GM13977 (cell line): ENCODE results near the gene RAB3A.
"Not testable (repeated sequence)": the region's sequence is repeated elsewhere in the genome, so short reads cannot be mapped to it uniquely, and the experiment has no call there.

ENCODE experiments used
- DNase-seq: peaks from one replicate; pipeline ENCODE4 v3.0.0; 2012; ENCODE audit warnings: low spot score
- in situ Hi-C: fragments of 300-500 bp; cut with MboI; formaldehyde crosslinking; loops from one replicate; pipeline ENCODE4 v1.12.0; 2022; ENCODE audit warnings: low sequenced_read_pairs, low pct_unique_long_range_greater_than_20kb, mixed read lengths, inconsistent platforms; ENCODE audit not compliant: unreplicated experiment
- TF ChIP-seq, protein P1 (sequence below): IDR thresholded peaks from 2 replicates; pipeline ENCODE4 v1.5.1; 2012; ENCODE audit warnings: mild to moderate bottlenecking, control low read depth; ENCODE audit not compliant: insufficient read depth; ENCODE audit errors: extremely low read depth, missing control alignments

Gene RAB3A

DNA sequence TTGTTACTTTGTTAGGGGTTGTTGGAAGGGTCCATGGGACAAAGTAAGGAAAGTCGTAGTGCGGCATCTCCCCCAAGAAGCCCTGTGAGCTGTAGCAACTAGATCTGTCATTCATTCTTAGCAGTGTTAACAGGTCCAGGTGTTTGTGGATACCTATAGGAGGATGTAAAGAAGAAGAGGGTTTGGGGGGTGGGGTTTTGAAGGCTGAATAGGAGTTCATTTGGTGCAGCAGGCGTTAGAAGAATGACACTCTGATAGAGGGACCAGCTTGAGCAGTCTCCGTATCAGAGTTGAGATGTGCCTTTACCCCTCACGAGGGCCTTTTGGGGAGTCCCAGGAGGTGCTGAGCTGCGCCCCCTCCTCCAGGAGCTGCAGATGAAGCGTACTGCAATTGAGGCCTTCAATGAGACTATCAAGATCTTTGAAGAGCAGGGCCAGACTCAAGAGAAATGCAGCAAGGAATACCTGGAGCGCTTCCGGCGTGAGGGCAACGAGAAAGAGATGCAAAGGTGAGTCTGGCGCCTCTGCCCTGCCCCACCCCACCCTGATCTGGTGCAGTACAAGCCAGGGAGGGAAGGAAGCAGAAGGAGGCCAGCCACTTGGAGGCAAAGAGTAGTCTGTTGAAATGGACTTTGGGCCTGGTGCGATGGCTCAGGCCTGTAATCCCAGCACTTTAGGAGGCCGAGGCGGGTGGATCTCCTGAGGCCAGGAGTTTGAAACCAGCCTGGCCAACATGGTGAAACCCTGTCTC lies 37.9 kb downstream of the RAB3A start:
- TF ChIP-seq, protein P1, sequence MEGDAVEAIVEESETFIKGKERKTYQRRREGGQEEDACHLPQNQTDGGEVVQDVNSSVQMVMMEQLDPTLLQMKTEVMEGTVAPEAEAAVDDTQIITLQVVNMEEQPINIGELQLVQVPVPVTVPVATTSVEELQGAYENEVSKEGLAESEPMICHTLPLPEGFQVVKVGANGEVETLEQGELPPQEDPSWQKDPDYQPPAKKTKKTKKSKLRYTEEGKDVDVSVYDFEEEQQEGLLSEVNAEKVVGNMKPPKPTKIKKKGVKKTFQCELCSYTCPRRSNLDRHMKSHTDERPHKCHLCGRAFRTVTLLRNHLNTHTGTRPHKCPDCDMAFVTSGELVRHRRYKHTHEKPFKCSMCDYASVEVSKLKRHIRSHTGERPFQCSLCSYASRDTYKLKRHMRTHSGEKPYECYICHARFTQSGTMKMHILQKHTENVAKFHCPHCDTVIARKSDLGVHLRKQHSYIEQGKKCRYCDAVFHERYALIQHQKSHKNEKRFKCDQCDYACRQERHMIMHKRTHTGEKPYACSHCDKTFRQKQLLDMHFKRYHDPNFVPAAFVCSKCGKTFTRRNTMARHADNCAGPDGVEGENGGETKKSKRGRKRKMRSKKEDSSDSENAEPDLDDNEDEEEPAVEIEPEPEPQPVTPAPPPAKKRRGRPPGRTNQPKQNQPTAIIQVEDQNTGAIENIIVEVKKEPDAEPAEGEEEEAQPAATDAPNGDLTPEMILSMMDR, result no peak
- no peak for DNase-seq
- in situ Hi-C loops, result no loop called here

DNA sequence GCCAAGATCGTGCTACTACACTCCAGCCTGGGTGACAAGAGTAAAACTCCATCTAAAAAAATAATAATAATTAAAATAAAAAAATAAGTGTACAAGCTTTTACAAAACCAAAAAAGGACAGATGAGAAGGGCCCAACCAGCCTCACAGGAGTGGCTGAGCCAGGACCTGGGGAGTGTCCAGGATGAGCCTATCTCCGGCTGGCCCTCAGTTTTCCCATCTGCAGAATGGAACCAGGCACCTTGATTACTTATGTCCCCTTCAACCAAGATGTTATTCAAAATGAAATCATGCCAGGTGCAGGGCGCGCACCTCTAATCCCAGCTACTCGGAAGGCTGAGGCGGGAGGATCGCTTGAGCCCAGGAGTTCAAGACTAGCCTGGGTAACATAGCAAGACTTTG lies 39.8 kb downstream of the RAB3A start:
- TF ChIP-seq, protein P1, result no peak
- in situ Hi-C loops, result no loop called here
- DNase-seq, result no peak

DNA sequence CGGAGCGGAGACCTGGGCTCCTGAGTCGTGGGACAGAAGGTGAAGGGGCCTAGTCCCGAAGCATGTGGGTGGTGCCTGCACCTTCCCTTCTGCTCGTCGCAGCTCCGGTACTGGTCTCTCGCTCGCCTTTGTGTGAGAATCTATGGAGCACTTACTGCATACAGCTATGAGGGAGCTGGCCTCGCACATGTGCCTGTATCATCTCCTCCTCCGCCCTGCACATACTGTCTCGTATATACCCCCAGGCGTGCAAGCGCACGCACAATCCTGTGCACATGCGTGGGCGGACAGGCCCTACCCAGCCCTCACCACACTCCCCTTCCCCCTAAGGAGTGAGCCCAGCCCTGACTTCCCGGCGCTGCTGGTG lies 42.2 kb downstream of the RAB3A start:
- TF ChIP-seq, protein P1, result no peak
- no peak for DNase-seq
- in situ Hi-C loops, result no loop called here

DNA sequence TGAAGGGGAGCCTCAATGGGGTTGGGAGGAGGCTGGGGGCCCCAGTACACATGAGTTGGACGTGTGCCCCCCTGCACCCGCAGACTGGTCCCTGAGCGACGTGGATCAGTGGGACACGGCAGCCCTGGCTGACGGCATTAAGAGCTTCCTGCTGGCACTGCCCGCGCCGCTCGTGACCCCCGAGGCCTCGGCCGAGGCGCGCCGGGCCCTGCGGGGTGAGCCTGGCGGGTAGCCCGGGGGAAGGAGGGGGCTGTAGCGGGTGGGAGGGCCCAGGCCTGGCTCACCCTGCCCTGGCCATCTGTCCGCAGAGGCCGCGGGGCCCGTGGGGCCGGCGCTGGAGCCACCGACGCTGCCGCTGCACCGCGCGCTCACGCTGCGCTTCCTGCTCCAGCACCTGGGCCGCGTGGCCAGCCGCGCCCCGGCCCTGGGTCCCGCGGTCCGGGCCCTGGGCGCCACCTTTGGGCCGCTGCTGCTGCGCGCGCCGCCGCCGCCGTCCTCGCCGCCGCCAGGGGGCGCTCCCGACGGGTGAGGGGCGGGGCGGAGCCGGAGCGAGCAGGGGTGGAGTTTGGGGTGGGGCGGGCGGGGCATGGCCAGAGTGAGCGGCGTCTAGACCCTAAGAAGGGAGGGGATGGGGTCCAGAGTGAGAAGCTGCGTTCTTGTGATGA lies 42.7 kb downstream of the RAB3A start:
- in situ Hi-C loops, result no loop called here
- TF ChIP-seq, protein P1, result peak; percentile 99
- peak; percentile 97 for DNase-seq

DNA sequence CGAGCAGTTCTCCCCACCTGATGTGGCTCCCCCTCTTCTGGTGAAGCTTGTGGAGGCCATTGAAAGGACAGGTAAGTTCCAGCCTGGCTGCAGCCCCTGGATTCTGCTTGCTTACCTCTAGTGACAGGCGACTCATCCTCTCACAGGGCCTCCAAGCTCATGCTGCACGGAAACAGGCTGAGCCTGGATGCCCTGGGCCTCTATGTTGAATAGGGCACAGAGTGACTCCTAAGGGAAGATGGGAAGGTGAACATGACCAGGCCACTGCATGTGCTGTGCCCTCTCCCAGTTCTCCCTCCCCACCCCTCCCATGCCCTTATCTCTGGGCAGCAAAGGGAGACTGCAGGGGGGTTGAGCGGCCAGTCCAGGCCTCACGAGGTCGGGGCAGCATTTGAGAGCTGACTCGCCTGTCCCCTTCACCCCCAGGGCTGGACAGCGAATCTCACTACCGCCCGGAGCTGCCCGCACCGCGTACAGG lies 43.3 kb downstream of the RAB3A start:
- no peak for DNase-seq
- in situ Hi-C loops, result no loop called here
- TF ChIP-seq, protein P1, result no peak

DNA sequence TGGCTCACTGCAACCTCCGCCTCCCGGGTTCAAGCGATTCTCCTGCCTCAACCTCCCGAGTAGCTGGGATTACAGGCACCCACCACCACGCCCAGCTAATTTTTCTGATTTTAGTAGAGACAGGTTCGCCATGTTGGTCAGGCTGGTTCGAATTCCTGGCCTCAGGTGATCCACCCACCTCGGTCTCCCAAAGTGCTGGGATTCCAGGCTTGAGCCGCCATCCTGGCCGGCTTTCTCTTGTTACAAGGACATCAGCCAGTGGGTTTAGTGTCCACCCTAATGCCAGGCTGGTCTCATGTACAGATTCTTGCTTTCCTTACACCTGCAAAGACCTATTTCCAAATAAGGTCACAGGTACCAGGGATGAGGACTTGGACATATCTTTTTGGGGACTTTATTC lies 44.0 kb downstream of the RAB3A start:
- no peak for DNase-seq
- TF ChIP-seq, protein P1, result no peak
- in situ Hi-C loops, result no loop called here

DNA sequence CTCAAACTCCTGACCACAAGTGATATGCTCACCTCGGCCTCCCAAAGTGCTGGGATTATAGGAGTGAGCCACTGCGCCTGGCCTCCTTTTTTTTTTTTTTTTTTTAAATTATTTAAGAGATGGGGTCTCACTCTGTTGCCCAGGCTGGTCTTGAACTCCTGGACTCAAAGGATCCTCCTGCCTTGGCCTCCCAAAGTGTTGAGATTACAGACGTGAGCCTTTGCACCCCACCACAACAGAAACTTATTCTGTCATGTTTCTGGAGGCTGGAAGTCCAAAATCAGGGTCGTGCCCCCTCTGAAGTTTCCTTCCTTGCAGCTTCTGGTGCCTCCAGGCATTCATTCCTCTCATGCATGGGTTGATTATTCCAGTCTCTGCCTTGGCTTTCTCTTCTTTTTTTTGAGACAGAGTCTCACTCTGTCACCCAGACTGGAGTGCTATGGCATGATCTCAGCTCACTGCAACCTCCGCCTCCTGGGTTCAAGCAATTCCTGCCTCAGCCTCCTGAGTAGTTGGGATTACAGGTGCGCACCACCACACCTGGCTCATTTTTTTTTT lies 44.7 kb downstream of the RAB3A start:
- DNase-seq, in situ Hi-C loops: not testable (repeated sequence)
